GM13976 (cell line): Measurements from ENCODE around the gene TKT.
"Not testable (repeated sequence)": the region's sequence is repeated elsewhere in the genome, so short reads cannot be mapped to it uniquely, and the experiment has no call there.

Experiments used
- DNase-seq: peaks from one replicate; pipeline ENCODE4 v3.0.0; 2012; ENCODE audit warnings: low spot score
- CTCF ChIP-seq: IDR thresholded peaks from 2 replicates; pipeline ENCODE4 v1.5.1; 2012; ENCODE audit warnings: borderline replicate concordance, mild to moderate bottlenecking; ENCODE audit not compliant: insufficient read depth; ENCODE audit errors: extremely low read depth, missing control alignments, control extremely low read depth
- in situ Hi-C: fragments of 300-500 bp; cut with MboI; formaldehyde crosslinking; loops from one replicate; pipeline ENCODE4 v1.12.0; 2022; ENCODE audit warnings: low sequenced_read_pairs, mixed read lengths, inconsistent platforms; ENCODE audit not compliant: unreplicated experiment

TKT gene, protein sequence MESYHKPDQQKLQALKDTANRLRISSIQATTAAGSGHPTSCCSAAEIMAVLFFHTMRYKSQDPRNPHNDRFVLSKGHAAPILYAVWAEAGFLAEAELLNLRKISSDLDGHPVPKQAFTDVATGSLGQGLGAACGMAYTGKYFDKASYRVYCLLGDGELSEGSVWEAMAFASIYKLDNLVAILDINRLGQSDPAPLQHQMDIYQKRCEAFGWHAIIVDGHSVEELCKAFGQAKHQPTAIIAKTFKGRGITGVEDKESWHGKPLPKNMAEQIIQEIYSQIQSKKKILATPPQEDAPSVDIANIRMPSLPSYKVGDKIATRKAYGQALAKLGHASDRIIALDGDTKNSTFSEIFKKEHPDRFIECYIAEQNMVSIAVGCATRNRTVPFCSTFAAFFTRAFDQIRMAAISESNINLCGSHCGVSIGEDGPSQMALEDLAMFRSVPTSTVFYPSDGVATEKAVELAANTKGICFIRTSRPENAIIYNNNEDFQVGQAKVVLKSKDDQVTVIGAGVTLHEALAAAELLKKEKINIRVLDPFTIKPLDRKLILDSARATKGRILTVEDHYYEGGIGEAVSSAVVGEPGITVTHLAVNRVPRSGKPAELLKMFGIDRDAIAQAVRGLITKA

GRCh38 chr3:53255775-53256703, at the start of gene TKT:
TSS of gene TKT (minus strand) at chr3:53256022. CDS start at chr3:53255942, 80 bp downstream.
- DNase-seq, result peak; percentile 99

DNA sequence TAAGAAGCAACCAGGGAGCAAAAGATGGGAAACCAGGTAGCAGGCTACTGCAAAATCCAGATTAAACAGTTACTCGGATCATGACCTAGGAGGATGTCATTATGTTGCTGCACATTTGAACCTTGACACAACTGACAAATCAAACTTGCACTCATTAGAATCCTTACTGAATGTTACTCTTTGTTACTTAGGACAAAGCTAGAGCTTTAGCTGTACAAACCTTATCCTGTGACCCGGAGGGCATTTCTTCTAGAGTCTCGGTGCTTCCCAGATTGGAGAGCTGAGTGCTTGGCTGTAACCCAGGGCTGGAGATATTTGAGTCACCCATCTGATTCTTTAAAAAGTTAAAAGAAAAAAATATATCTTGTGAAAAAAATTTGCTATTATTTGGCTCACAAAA, 48.1 kb upstream of the TKT start:
- no peak for TF ChIP-seq CTCF
- in situ Hi-C loops, result no loop called here
- no peak for DNase-seq

More at GRCh38 chr3:53255775-53256703, at the start of gene TKT:
- no peak for TF ChIP-seq CTCF
- in situ Hi-C loops, result no loop called here

GRCh38 chr3:53303549-53303948, 47.7 kb upstream of the TKT start:
- no peak for TF ChIP-seq CTCF
- in situ Hi-C loops, result no loop called here
- DNase-seq, result no peak

- in situ Hi-C loops, result no loop called here
- TF ChIP-seq CTCF, result no peak
- DNase-seq, result no peak
These were observed 45.0 kb upstream of the TKT start for GRCh38 chr3:53300826-53301225.

DNA sequence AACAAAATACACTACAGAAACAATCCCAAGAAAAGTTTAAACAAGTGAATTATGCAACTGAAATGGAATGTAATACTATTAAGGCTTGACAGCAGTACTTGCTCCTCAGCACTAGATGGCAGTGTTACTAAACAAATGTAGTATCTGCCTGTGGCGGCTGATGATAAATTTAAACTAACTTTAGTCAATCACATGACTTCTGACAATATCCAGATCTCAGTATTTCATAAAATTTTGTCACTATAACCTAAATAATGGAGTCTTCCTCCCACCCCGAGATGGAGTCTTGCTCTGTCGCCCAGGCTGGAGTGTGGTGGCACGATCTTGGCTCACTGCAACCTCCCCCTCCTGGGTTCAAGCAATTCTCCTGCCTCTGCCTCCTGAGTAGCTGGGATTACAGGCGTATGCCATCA, 43.8 kb upstream of the TKT start:
- DNase-seq, result peak; percentile 63
- in situ Hi-C loops, result not testable (repeated sequence)
- TF ChIP-seq CTCF, result peak; percentile 60

- in situ Hi-C loops, result no loop called here
- DNase-seq, result no peak
- TF ChIP-seq CTCF, result no peak
These were observed 39.6 kb upstream of the TKT start for GRCh38 chr3:53295410-53295809.
